Myocyte (in vitro differentiated cells): ENCODE results near the gene ZNF22. TPM values are rescaled to one million over a fixed set of nuclear protein-coding genes. Genes with fewer than 3 reads are reported as not detected.

Experiments
- DNase-seq: peaks from one replicate; pipeline ENCODE4 v3.0.0-alpha.2; 2012; ENCODE audit warnings: low read depth
- total RNA-seq: library from RNA; depleted of rRNA; stranded (reverse); fragments of >200 nt; gene quantifications from 2 replicates; pipeline ENCODE4 v1.2.3, GENCODE V29; 2014

Gene ZNF22
- total RNA-seq, 1 donor from 2014 or later = 25.9 TPM

DNA sequence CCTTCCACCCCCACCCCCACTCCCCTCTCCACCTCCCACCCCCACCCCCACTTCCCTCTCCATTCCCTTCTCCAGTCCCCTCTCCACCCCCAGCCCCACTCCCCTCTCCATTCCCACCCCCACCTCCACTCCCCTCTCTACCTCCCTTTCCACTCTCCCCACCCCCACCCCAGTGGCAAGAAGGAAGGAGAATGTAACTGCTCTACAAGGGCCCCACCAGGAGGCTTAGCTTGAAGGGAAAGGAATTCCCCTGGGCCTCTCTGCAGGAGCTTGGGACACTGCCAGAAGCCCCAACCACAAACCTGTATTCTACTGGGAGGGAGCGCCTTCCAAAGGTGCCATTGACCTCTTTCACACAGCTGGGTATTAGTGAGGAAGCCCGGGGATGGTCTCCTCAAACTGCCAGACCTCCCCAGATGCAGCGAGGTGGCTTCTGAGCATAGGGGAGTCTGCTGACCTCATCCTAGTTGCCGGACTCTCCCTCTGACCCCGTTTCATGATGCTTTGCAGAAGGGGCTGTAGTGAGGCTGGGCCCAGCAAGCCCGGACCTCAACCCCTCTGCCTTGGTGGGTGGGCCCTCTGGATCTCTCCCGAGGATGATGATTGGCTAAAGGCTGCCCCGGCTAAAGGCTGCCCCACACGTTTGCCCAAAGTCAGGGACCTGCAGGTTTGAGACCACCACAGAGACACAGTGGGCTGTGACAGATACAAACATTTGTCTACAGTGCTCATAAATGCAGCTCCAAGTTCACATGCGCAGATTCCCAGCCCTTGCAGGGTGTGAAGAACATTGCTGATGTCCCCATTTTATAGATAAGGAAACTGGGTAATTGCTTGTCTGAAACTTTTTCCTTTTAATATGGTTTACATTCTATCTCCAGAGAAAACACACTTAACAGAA lies 25.0 kb upstream of the ZNF22 start:
- DNase-seq = peak; percentile 81

DNA sequence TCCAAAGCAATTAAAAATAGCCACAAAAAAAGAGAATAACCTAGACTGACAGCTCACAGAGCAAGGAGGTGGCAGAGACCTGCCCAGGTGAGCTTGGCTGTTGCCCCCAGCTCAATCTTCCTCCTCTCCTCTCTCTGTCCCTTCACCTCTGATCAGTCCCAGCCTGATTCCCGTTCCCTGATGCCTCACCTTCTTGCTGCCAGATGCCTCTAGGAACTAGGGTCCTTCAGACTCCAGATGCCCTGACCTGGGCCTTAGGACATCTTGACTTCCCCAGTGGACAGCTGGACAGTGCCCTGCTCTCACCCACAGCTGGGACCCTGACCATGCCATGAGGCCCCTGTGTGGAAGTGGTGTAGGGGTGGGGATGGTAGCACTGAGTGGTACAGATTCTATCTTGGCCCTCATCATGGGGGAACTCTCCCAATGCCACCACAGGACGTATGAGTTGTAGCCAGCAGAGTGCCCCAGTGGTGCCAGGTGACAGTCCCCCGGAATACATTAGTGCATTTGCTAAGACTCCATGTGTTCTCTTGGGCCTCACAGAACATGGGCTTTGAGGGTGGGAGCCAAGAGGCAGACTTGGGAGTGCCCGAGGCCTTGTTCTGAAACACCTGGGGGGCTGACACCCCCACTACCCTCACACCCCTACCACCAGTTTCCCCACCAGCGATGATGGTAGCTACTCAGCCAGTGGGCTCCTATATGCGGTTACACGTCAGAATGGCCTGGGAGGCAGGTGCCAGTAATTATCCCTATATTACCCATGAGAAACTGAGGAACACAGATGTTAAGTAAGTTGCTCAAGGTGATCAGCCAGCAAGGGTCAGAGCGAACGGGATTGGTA lies 24.1 kb upstream of the ZNF22 start:
- no peak for DNase-seq

DNA sequence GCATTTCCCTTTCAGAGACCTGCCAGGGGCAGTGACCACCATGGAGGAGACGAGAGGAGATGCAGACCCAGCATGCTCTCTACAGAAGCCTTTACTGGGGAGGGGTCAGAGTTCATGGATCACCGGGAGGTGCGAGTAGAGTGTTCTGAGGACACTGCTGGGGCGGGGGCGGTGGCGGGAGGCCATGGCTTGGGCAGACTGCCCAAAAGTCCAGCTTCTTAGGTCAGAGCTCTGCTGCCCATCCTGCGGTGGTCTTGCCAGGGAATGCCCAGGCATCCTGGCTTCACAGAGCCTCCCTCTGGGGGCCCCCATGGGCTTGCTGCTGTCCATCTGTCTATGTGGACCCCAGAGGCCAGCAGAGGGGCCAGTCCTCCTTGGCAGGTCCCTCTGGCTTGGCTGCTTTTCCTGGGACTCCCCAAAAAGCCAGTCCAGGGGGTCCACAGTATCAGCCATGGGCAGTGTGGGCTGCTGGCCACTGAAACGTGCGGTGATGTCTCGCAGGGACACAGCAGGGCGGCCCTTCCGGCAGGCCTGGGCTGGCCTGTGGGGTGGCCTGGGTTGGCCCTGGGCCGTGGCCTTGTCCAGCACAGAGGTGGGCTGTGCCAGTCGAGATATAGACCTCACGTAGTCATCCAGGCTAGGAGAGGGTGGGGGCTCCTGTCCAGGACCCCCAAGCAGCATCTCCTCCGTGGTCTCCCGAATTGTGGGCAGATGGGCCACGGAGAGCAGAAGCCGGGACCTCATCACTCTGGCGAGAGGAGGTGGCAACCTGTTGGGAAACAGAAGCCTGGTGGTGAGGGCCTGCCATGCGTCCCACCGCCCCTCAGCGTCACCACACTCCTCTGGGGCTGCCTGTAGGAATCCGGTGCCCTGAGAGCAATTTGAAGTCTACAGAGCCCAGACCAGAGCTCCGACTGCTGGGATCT lies 23.2 kb upstream of the ZNF22 start:
- peak; percentile 68 for DNase-seq

DNA sequence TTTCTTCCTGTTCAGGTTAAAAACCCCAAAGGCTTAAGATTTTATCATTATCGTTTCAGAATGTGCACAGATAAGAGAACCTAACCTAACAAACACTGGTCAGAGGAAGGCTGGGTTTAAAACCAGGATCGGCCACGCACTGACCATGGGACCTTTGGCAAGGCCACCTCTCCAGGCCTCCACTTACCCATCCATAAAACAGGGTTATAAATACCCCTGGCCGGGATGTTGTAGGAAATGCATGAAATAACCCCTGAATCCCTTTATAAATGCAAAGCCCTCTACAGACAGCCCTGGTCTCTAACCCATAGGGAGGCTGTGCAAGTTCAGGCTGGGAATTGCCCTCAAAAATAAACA lies 22.5 kb upstream of the ZNF22 start:
- DNase-seq = no peak

DNA sequence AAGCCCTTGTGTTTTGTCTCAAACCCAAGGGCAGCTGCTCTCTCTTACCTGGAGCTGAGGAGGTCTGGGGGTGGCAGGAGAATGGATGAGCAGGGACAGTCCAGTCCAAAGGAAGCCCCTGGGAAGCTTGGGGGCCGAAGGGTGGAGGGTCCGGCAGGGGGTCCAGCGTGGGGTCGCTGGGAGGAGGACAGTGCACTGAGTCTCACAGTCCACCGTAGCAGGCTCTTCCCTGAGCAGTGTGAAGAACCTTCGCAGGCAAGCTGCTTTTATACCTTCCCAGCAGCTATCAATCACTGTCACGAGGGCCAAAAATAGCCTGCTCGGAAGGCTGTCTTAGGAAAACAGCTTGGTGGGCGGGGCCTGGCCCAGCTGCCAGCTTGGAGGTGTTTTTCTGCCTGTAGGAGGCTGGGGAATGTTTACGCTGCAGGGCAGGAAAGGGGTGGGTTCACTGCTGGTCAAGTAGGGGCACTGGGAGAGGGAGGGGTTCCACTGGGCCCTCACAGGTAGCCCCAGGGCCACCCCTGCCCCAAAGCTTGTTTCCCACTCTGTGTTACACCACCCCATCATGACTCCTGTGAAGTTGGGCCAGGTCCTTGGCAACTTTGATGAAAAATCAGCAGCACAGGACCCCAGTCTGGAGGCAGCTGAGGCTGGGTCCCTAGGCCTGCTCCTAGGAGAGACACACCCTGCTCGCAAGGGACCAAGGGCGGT lies 22.0 kb upstream of the ZNF22 start, which contains the start of gene DEPP1:
DEPP1 (minus strand) TSS at position 240 of the 711 bp plus-strand sequence. CDS start 779 bp downstream, outside the sequence.
- DNase-seq = peak; percentile 97

DNA sequence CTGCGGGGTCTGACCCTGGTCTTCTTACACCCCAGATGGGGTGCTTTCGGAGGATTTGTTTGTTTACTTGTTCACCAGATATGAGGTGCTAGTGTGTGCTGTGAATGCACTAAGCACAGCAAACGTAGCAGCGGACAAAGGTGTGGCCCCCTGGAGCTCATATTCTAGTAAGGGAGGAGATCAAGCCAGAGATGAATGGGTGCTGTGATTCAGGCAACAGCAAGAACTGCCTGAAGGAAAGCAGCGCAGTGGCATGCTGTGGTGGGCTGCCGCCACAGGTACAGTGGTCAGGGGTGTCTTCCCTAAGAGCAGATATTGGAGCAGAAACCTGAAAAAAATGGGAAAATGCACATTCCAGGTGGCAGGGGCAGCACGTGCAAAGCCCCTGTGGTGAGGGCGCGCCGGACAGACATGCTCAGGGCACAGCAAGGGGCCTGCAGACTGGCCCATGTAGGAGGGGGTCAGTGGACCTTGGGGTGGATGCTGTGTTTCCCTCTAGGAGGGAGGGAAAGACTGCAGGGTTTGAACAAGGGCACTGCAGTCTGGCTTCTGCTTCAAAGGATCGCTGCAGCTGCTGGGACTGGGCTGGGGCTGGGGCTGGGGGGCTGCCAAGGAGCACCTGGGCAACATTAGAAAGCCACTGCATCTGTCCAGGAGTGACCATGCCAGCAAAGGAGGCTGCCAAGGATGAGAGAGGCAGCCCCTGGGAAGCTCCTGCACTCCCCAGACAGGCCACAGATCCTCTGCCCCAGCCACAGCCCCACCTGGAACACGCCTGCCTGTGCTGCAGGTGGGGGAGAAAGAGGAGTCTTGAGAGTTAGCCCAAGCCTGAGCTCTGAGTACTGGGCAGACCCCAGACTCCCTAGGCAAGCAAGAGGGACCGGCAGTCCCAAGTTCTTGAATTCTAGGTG lies 21.2 kb upstream of the ZNF22 start:
- DNase-seq = peak; percentile 72

DNA sequence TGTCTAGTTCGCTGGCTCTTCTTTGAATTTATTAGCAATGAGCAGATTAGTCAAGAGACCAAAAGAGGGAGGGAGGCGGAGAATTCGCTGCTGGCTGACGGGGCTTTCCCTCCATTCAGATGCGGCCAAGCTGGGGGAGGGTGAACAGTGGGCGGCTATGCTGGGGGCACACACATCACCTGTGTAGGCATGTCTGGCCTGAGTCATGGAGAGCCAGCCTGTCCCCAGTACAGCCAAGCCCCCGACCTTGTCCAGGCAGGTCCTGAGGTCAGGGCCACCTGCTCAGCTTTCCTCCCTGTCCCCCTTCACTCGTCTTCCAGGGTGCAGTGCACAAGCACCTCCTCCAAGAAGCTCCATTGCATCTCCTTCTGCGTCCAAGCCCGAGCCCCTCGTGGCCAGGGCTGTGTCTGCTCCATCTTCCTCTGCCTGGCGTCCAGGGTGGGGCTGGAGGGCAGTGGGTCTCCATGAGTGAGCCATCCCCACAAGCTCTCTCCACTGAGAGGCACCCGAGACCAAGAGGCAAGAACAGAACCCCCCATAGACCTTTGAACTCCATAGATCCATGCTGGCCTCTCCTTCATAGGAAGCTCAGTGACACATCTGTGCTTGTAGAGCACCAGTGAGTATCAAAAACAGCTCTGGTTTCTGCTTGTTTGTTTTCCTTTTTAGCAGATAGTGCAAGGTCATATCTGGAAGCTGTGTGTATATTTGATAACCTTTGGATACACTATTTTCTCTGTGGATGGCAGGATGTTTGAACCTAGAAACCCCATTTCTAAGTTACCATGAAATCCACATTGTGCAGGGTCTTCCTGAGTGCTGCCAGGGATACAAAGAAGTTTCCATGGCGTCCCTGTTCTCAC lies 20.2 kb upstream of the ZNF22 start:
- DNase-seq = no peak

DNA sequence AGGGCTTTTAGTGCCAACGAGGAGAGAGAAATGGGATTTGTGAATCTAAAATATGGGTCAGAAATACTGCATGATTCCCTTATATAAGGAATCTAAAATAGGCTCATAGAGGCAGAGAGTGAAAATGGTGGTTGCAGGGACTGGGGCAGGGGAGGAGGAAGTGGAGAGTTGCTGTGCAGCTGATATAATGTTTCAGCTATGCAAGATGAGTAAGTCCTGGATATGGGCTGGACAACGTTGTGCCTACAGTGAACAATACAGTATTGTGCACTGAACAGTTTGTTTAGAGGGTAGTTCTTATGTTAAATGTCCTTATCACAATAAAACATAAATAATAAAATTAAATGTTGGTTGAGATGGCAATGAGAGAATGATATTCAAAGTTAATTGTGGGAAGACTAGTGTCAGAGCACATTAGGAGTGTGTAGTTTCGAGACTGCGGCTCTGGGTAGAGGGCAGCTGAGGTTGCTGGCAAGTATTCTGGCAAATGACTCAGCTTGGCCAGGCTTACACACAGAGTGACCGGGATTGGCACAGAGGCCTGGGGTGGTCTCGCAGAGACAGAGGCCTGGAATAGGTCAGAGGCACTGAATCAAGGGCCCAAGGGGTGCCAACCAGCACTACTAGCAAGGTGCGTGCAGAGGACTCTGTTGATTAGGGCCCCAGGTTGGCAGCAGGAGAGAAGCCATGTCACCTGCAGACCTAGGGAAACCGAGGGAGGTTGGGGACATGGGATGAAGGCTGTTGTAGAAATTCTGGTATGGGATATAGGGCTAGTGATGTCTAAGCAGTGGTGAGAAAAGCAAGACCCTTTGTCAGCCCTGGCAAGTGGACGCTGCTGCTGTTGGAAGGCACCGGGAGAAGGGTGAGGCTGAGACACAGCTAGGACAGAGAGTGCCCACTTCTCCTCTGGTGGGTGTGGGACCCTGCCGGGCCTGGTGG lies 19.3 kb upstream of the ZNF22 start:
- peak; percentile 90 for DNase-seq

DNA sequence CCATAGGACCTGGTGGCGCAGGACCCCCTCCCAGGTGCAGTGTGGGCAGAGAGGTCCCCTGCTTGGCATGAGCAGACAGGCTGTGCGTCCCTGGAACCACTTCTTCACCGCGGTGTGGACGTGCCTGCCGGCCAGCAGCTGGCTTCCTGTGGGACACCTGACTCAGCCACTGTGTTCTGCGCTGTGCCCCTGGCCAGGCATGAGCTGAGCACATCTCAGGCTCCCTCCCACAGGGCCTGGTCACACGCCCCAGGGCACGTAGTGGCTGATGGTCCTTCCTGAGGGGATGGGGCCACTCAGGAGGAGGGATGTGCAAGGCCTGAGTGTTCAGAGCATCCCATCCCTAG lies 18.6 kb upstream of the ZNF22 start:
- DNase-seq = peak; percentile 81

DNA sequence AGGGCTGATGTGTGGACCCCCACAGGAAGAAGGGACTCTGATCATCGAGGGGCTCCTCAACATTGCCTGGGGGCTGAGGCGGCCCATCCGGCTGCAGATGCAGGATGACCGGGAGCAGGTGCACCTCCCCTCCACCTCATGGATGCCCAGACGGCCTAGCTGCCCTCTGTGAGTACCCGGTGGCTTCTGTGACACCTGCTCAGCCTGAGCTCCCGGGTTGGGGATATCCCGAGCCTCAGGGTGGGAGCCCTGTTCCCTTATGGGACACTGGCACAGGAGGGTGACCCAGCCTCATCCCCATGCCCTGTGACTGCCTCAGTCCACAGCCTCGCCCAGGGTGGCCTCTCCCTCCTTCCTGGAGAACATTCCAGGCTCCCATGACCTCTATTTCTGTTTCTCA lies 18.2 kb upstream of the ZNF22 start:
- peak; percentile 55 for DNase-seq

DNA sequence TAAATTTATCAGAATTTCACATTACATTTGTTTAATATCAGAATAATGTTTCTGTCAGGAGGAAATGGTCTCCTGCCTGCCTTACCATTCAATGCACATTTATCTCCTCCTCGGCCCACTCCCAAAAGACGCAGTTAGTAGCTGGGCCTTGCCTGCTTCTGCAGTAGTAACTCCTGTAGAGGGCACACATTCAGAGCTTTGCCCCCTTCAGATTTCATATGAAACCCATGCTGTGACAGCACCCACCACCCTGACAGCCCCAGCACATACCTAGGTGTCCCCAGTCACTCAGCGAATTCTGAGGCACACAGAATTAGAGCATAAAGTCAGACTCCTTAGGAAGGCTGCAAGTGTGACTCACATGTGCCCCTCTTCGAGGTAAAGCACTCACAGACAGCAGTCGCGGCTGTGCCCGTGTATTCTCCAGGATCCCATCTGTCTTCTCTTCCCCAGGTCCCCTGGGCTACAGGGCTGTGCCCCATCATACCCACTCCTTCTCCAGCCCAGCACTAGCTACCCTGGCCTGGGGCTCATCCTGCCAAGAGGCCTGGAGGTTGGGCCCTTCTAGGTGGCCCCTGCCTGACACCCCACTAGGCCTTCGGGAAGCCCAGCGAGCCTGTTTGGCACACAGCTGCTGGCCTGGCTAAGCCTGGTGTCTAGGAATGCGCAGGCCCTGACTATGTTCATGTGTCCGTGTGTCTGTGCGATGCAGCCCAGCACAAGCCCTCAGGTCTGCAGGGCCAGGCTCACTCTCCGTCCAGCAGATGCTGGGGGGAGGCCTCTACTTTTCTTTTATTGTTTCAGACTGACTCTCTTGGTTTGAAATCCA lies 17.4 kb upstream of the ZNF22 start:
- peak; percentile 45 for DNase-seq

DNA sequence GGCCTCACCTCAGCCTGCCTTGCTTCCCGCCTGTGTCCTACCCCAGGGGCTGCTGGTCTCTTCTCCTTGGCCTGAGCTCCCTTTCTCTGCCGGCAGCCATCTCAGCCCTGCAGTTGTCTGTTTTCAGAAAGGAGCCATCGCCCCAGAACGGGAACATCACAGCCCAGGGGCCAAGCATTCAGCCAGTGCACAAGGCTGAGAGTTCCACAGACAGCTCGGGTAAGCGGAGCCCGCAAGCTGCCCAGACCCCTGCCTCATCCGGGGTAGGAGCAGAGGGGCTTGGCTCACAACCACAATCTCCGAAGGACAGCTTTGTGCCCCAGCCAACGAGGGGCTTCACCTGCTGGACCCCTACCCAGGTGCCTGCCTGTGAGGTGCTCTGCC lies 16.8 kb upstream of the ZNF22 start:
- no peak for DNase-seq

DNA sequence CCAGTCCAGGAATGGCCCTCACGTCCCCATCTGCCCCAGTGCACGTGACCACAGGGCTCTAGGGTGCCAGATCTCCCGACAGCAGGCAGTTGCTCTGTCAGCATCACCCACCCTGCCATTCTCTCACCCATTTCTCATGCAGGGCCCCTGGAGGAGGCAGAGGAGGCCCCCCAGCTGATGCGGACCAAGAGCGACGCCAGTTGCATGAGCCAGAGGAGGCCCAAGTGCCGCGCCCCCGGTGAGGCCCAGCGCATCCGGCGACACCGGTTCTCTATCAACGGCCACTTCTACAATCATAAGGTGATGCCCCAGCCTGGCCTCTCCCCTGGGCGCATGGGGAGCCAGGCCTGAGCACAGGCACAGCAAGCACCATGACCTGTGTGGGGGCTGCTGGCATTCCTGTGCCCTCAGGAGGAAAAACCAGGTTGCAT lies 16.0 kb upstream of the ZNF22 start:
- DNase-seq = no peak

DNA sequence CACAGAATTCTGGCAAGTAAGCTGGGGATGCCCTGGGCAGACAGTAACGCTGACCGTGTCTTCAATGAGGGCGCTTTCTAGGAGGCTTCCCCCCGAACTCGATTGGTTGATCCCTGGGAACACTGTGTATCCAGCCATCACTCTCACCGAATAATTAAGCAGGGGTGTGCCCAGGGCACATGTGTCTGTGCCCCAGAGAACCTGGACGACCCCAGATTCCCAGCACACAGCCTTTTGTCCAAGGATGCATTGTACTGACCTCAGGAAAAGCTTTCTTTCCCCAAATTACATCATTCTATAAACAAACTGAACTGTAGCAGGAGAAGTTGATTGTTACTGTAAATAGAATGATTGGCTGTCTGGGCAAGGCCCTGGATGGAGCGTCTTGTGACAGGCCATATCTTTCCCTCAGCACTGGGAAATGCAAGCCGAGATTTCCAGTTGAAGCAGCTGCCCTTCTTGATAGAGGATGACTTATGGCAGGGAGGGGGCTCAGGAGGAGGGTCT lies 15.5 kb upstream of the ZNF22 start:
- DNase-seq = peak; percentile 25

DNA sequence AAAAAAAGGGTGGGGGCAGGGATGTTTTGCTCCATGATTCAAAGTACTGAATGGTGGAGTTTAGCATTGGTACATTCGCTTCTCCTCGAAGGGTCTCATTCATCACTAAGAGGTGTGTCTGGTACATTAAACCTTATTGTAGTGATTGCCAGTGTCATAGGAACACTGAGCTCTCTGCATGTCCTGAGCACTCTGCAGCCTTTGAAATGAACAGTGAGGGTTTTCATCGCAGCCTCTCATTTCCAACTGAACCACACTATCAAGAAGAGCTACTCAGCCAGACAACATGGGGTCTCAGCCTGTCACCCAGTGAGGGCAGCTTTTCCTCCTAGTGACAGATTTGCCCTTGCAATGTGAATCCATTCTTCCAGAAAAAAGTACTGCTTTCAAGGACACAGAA lies 14.5 kb upstream of the ZNF22 start:
- DNase-seq = no peak

DNA sequence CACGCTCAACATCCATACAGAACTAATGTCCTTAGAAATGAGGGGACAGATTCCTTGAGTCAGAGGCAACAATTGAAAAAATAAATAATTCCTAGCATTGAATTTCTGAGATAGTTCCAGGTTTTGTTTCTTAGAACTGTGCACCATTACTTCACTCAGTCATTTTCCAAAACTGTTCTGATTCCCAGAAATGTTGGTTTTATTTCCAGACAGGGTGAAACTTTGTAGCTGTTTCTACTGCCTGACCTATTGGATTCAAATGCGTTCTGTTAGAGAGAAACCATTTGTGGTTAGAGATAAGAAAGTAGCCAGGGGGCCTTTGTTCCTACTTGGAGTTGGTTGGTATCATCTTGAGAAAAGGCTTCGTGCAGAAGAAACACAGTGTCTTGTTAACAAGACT lies 14.1 kb upstream of the ZNF22 start:
- DNase-seq = no peak
